SK-N-SH treated with all-trans-retinoic acid at 6 μM for 48 hours (cell line): ENCODE measurements around the gene SPATS2.
"Not testable (repeated sequence)": the region's sequence is repeated elsewhere in the genome, so short reads cannot be mapped to it uniquely, and the experiment has no call there.

Experiments used
- ARNTL ChIP-seq: fragments of 450-650 bp; formaldehyde crosslinking; IDR thresholded peaks from 2 replicates; pipeline ENCODE4 v1.5.0; 2020; ENCODE audit warnings: low read depth, mild to moderate bottlenecking, moderate library complexity, borderline replicate concordance
- CREB5 ChIP-seq: fragments of 250-450 bp; sonication (Bioruptor Pico); IDR thresholded peaks from 2 replicates; pipeline ENCODE4 v1.5.1; 2020; ENCODE audit warnings: low read depth, mild to moderate bottlenecking, moderate library complexity
- CSRNP3 ChIP-seq: fragments of 250-450 bp; sonication (Bioruptor Pico); IDR thresholded peaks from 2 replicates; pipeline ENCODE4 v1.5.1; 2021; ENCODE audit warnings: mild to moderate bottlenecking, moderate library complexity
- RARB ChIP-seq: fragments of 250-450 bp; sonication (Bioruptor Pico); IDR thresholded peaks from 2 replicates; pipeline ENCODE4 v1.8.0; 2021; ENCODE audit warnings: mild to moderate bottlenecking, moderate library complexity
- SNAI2 ChIP-seq: fragments of 250-450 bp; sonication (Bioruptor Pico); IDR thresholded peaks from 2 replicates; pipeline ENCODE4 v1.5.0; 2020; ENCODE audit warnings: mild to moderate bottlenecking, moderate library complexity
- TOX ChIP-seq: fragments of 250-450 bp; sonication (Bioruptor Pico); IDR thresholded peaks from 2 replicates; pipeline ENCODE4 v1.8.0; 2021; ENCODE audit warnings: mild to moderate bottlenecking, moderate library complexity, borderline replicate concordance
- ZFP3 ChIP-seq: fragments of 250-450 bp; sonication (Bioruptor Pico); IDR thresholded peaks from 2 replicates; pipeline ENCODE4 v1.5.0; 2020; ENCODE audit warnings: mild to moderate bottlenecking, moderate library complexity
- ZFP30 ChIP-seq: fragments of 450-650 bp; formaldehyde crosslinking; IDR thresholded peaks from 2 replicates; pipeline ENCODE4 v1.5.0; 2022; ENCODE audit warnings: mild to moderate bottlenecking, moderate library complexity
- ZNF565 ChIP-seq: fragments of 450-650 bp; formaldehyde crosslinking; conservative IDR thresholded peaks from 2 replicates; pipeline ENCODE4 v1.5.0; 2020; ENCODE audit warnings: low read depth, mild to moderate bottlenecking, moderate library complexity
- ZNF70 ChIP-seq: fragments of 450-650 bp; formaldehyde crosslinking; IDR thresholded peaks from 2 replicates; pipeline ENCODE4 v1.5.0; 2020; ENCODE audit warnings: mild to moderate bottlenecking, moderate library complexity

GRCh38 chr12:49534122-49534521 is 166.9 kb downstream of the SPATS2 start:
- not testable (repeated sequence) for TF ChIP-seq ZFP3 (CRISPR knock-in tag); CREB5 (CRISPR knock-in tag); RARB (CRISPR knock-in tag); ARNTL (CRISPR knock-in tag); ZNF565 (CRISPR knock-in tag); SNAI2 (CRISPR knock-in tag); CSRNP3; ZNF70 (CRISPR knock-in tag); ZFP30; TOX (CRISPR knock-in tag)
